ENCODE data around the gene NPAS3. TPM values are rescaled to one million over a fixed set of nuclear protein-coding genes. Genes with fewer than 3 reads are reported as not detected.

Gene NPAS3
- total RNA-seq, 1 donor from 2014 or later = 2.0 TPM

DNA sequence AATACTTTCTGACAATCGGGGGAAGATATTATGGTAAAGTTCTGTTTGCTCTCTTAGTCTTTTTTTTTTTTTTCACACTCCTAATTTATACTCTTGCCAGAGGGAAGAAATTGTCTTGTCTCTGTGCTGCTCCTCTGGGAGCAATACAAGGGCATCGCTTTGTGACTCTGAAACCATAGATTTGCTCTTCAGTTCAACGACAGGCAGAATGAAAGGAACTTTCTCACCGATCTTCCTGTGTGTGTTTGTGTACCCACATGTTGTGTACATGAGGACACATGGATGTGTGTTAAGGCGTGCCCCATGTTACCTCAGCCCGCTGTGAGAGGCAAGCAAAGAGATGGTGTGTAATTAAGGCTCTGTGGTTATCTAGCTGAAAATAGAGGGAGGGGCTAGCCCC is 554.6 kb downstream of the NPAS3 start:
- Histone ChIP-seq H3K4me3 (ENCODE audit: low read depth, low read length) (no peak overlapping the region), H3K27me3 (ENCODE audit: control insufficient read depth, insufficient read depth, low read length) (no peaks in the 10 kb centered on the region), H3K36me3 (ENCODE audit: control insufficient read depth, insufficient read depth, low read length) (no peaks in the 10 kb centered on the region)
- DNase-seq (ENCODE audit: low read depth) = no peak
- no peak for TF ChIP-seq CTCF (IDR thresholded peaks at IDR 0.05; ENCODE audit: insufficient read depth, low read length, poor library complexity, severe bottlenecking)

- no peak for DNase-seq (ENCODE audit: low read depth)
- no peaks in the 10 kb centered on the region for H3K36me3 ChIP-seq (ENCODE audit: control insufficient read depth, insufficient read depth, low read length)
- H3K27me3 ChIP-seq (ENCODE audit: control insufficient read depth, insufficient read depth, low read length) = no peaks in the 10 kb centered on the region
- no peak for TF ChIP-seq CTCF (IDR thresholded peaks at IDR 0.05; ENCODE audit: insufficient read depth, low read length, poor library complexity, severe bottlenecking)
- no peak overlapping the region for H3K4me3 ChIP-seq (ENCODE audit: low read depth, low read length)
Measured at GRCh38 chr14:33493990-33494389, 555.3 kb downstream of the NPAS3 start.

GRCh38 chr14:33499687-33500086 is 561.0 kb downstream of the NPAS3 start:
- TF ChIP-seq CTCF (IDR thresholded peaks at IDR 0.05; ENCODE audit: insufficient read depth, low read length, poor library complexity, severe bottlenecking) = no peak
- Histone ChIP-seq H3K27me3 (ENCODE audit: control insufficient read depth, insufficient read depth, low read length) (no peaks in the 10 kb centered on the region), H3K4me3 (ENCODE audit: low read depth, low read length) (no peak overlapping the region), H3K36me3 (ENCODE audit: control insufficient read depth, insufficient read depth, low read length) (no peaks in the 10 kb centered on the region)
- no peak for DNase-seq (ENCODE audit: low read depth)

DNA sequence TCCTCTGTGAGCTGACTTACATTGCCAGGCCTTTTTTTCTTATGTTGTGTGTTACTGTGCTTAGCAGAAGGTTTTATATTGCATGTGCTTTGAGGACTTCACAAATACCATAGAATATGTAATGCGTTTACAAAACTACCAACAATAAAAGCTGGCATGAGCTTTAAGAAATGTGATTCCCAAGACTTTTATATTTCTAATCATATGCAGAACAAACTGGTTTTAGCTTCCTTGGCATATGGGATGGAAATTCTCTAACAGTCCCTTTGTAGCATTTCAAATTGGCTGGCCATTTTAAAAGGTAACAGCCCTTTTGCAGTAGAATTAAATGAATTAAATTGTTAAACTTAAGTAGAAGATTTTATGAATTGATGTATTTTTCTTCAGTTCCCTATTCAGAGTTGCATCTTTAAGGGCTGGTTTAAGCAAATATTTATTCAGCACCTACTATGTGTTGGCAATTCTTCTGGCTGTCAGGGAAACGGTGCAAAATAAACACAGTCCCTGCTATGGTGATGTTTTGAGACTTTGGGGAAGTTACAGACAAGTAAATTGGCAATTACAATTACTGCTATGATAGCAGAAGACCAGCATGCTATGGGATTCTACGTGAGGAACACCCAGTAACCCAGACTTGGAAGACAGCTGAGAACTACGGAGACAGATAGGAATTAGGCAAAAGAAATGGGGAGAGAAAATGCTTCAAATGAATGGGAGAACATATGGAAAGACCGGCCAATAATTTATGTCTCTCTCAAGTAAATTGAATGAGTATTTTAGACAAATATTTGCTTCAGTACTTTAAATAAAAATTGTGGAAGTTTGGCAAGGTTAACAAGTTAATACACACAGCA is 565.8 kb downstream of the NPAS3 start:
- TF ChIP-seq CTCF (IDR thresholded peaks at IDR 0.05; ENCODE audit: insufficient read depth, low read length, poor library complexity, severe bottlenecking) = no peak
- no peaks in the 10 kb centered on the region for H3K36me3 ChIP-seq (ENCODE audit: control insufficient read depth, insufficient read depth, low read length)
- H3K27me3 ChIP-seq (ENCODE audit: control insufficient read depth, insufficient read depth, low read length) = no peaks in the 10 kb centered on the region
- no peak overlapping the region for H3K4me3 ChIP-seq (ENCODE audit: low read depth, low read length)
- no peak for DNase-seq (ENCODE audit: low read depth)

DNA sequence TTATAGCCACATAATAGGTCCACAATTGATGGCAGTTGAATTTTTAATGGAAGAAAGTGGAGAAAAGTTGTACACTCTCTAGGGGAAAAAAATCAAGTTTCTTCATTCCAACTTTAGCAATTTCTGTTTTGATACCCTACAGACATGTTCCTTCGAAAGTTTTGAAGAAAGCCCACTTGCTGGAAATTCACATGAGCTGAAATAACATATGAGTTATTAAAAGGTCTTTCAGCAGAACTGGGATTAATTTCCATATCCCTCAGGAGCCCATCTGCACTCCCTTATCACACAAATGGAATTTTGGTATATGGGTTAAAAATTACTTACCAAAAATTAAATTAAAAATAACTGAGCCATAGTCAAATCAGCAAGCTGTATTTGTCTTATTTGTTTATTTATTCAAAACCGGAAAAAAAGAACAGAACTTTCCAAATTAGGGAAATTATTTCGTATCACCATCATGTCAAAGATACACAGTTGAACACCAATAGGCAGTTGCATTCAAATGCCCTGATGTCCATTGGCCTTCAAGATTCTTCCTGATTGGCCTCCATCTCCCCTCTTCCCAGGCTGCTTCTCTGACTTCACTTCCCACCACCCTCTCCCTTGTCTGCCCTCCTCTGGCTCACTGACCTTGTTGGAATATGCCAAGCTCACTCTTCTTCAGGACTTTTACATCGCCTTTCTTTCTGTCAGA is 566.7 kb downstream of the NPAS3 start:
- H3K4me3 ChIP-seq (ENCODE audit: low read depth, low read length) = no peak overlapping the region
- no peaks in the 10 kb centered on the region for H3K27me3 ChIP-seq (ENCODE audit: control insufficient read depth, insufficient read depth, low read length)
- no peaks in the 10 kb centered on the region for H3K36me3 ChIP-seq (ENCODE audit: control insufficient read depth, insufficient read depth, low read length)
- TF ChIP-seq CTCF (IDR thresholded peaks at IDR 0.05; ENCODE audit: insufficient read depth, low read length, poor library complexity, severe bottlenecking) = no peak
- DNase-seq (ENCODE audit: low read depth) = no peak

Measured in kidney epithelial cell (primary cell).